ENCODE results near the gene STK35.

- TF ChIP-seq CTCF (CRISPR knock-in tag; IDR thresholded peaks at IDR 0.05), result no peak
- no peak for TF ChIP-seq KDM5A (IDR thresholded peaks at IDR 0.05; ENCODE audit: borderline replicate concordance, low read length)
- no peak for TF ChIP-seq HDAC2 (CRISPR knock-in tag; IDR thresholded peaks at IDR 0.05)
- TF ChIP-seq U2AF2 (IDR thresholded peaks at IDR 0.05; ENCODE audit: low read depth, low read length), result no peak
These were observed 62.1 kb downstream of the STK35 start for GRCh38 chr20:2163757-2164156.

Data from HepG2 (cell line).